Tibial nerve (tissue), 4 donors: ENCODE data around the gene VEGFB. TPM values are rescaled to one million over a fixed set of nuclear protein-coding genes. Genes with fewer than 3 reads are reported as not detected.

Experiments
- DNase-seq, 2 donors: peaks; one replicate each; pipeline ENCODE4 v3.0.0-alpha.2; 2019; ENCODE audit warnings: low spot score in 2 of 2
- H3K27ac ChIP-seq, 4 donors: fragments of 200-600 bp; sonication (generic) in 3 of 4; one replicate each; pipeline ENCODE4 v1.5.1; 2017 to 2019; ENCODE audit warnings: mild to moderate bottlenecking in 1 of 4
- H3K27me3 ChIP-seq, 2 donors: fragments of 200-600 bp; sonication (generic) in 1 of 2; one replicate each; pipeline versions ENCODE4 v1.5.1 to v1.6.0; 2017 to 2019
- H3K36me3 ChIP-seq, 3 donors: fragments of 200-600 bp; sonication (generic); one replicate each; pipeline ENCODE4 v1.5.1; 2018 to 2019
- H3K4me1 ChIP-seq, 4 donors: fragments of 200-600 bp; sonication (generic) in 3 of 4; one replicate each; pipeline ENCODE4 v1.5.1; 2017 to 2019
- H3K4me3 ChIP-seq, 4 donors: fragments of 200-600 bp; sonication (generic) in 3 of 4; one replicate each; pipeline ENCODE4 v1.5.1; 2017 to 2019; ENCODE audit warnings: mild to moderate bottlenecking in 1 of 4, moderate library complexity in 1 of 4
- H3K9me3 ChIP-seq, 4 donors: fragments of 200-600 bp; sonication (generic) in 3 of 4; one replicate each; pipeline ENCODE4 v1.5.1; 2017 to 2019
- CTCF ChIP-seq, 5 experiments: fragments of 200-600 bp in 3 of 5; fragments of 450-650 bp in 2 of 5; sonication (generic) in 3 of 5; IDR thresholded peaks; one replicate each; pipeline ENCODE4 v1.5.1; 2016 to 2019; ENCODE audit warnings: antibody characterized with exemption in 5 of 5, mild to moderate bottlenecking in 3 of 5, moderate library complexity in 2 of 5
- EP300 ChIP-seq, 2 donors: sonication (generic); formaldehyde crosslinking; IDR thresholded peaks; one replicate each; pipeline ENCODE4 v1.6.1; 2017; ENCODE audit warnings: antibody characterized with exemption in 2 of 2, mild to moderate bottlenecking in 1 of 2
- POLR2A ChIP-seq, 2 donors: fragments of 450-650 bp; IDR thresholded peaks; one replicate each; pipeline ENCODE4 v1.6.1; 2017; ENCODE audit warnings: antibody characterized with exemption in 2 of 2, mild to moderate bottlenecking in 2 of 2, moderate library complexity in 2 of 2
- WGBS, 2 donors: methylation state at CpG; one replicate each; pipeline ENCODE4 v1.1.5; 2018; 5-methylcytosine and 5-hydroxymethylcytosine counted together
- total RNA-seq, 4 donors: library from RNA; depleted of rRNA; stranded (reverse); fragments of >200 nt; gene quantifications; one replicate each; pipeline ENCODE4 v1.1.0, GENCODE V29; 2016

VEGFB gene
- total RNA-seq, 4 donors from 2014 or later, result 84.3 to 129 (median 109) TPM

DNA sequence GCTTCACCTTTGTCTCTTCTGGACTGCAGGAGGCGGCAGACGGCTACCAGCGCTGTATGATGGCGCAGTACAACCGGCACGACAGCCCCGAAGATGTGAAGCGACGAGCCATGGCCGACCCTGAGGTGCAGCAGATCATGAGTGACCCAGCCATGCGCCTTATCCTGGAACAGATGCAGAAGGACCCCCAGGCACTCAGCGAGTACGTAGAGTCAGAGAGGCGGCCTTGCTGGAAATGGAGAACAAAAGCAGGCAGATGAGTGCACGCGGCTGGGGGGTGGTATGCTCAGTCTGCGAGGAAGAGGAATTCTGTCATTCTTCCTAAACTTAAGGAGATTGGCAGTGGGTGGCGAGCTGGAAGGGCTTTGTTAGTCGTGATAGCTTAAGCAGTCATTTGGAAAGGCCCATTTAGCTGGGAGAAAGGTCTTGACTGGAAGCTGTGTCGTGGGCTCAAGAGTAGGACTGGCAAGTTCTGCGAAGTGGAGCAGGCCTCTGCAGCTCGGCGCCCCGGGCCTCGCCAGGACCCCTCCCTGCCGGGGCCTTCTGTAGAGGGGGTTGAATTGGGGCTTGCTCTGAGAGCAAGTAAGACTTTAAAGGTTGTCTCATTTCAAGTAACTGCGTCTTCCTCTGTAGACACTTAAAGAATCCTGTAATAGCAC is 30.8 kb upstream of the VEGFB start:
- H3K27me3 ChIP-seq, result no peaks in the 10 kb centered on the region
- no peaks in the 10 kb centered on the region for H3K9me3 ChIP-seq
- TF ChIP-seq CTCF (IDR thresholded peaks at IDR 0.05), result no peak
- TF ChIP-seq POLR2A (IDR thresholded peaks at IDR 0.05), result no peak
- TF ChIP-seq EP300 (IDR thresholded peaks at IDR 0.05), result no peak
- peaks cover 0 to 20% (median 10%) of the 10 kb centered on the region in 4 donors for H3K4me1 ChIP-seq
- DNase-seq, result no peak
- 88 to 90% methylated on average over 27 of the region's 27 CpGs for WGBS, 2 donors
- no peak overlapping the region for H3K4me3 ChIP-seq
- no peak overlapping the region for H3K27ac ChIP-seq
- H3K36me3 ChIP-seq, result peaks cover 3 to 84% (median 24%) of the 10 kb centered on the region in 3 donors

DNA sequence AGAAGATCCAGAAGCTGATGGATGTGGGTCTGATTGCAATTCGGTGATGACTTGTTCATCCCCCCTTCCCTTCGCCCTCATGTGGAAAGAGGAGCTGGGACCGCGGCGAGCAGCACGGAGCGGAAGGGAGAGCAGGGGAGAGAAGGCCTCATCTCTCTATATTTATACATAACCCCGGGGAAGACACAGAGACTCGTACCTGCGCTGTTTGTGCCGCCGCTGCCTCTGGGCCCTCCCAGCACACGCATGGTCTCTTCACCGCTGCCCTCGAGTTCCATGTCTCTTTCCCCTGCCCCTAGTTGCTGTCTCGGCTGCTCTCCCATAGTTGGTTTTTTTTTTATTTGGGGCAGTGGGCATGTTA is 30.3 kb upstream of the VEGFB start:
- H3K27ac ChIP-seq, result no peak overlapping the region
- DNase-seq, result no peak
- no peaks in the 10 kb centered on the region for H3K27me3 ChIP-seq
- no peak overlapping the region for H3K4me3 ChIP-seq
- peaks cover 0 to 84% (median 24%) of the 10 kb centered on the region in 3 donors for H3K36me3 ChIP-seq
- peaks cover 0 to 25% (median 10%) of the 10 kb centered on the region in 4 donors for H3K4me1 ChIP-seq
- no peaks in the 10 kb centered on the region for H3K9me3 ChIP-seq
- TF ChIP-seq EP300 (IDR thresholded peaks at IDR 0.05), result no peak
- TF ChIP-seq CTCF (IDR thresholded peaks at IDR 0.05), result no peak
- no peak for TF ChIP-seq POLR2A (IDR thresholded peaks at IDR 0.05)
- 82 to 83% methylated on average over 15 to 16 of the region's 16 CpGs for whole genome bisulfite sequencing, 2 donors

DNA sequence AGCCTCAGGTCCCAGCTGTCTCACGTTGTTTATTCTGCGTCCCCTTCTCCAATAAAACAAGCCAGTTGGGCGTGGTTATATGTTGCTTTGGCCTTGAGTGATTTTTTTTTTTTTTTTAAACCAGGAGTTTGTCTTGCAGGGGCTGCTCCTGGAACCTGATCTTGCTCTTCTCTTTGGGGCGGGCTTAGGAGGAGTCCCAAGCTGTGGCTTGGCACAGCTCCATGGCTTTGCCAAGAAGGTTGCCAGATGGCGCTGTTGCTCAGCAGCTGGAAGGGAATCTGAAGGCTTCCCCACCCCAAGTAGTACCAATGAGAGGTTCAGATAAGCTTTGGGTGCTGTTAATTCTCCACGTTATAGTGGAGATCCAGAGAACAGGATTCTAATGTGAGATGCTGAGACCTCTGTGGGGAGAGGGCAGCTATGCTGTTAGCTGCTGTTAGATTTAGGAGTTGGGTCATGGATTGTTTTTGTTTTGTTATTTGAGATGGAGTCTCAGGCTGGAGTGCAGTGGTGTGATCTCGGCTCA is 29.9 kb upstream of the VEGFB start:
- Histone ChIP-seq H3K4me3 (no peak overlapping the region), H3K36me3 (peaks cover 0 to 81% (median 23%) of the 10 kb centered on the region in 3 donors), H3K27me3 (no peaks in the 10 kb centered on the region), H3K9me3 (no peaks in the 10 kb centered on the region), H3K27ac (peak overlapping the region in 1 of 4 donors; percentile 5), H3K4me1 (peaks cover 0 to 26% (median 10%) of the 10 kb centered on the region in 4 donors)
- peak; percentile 85 to 92 for DNase-seq
- WGBS, 2 donors, result 31 to 34% methylated on average over 7 of the region's 7 CpGs
- TF ChIP-seq POLR2A (IDR thresholded peaks at IDR 0.05) (no peak), EP300 (IDR thresholded peaks at IDR 0.05) (peak in 1 of 2 donors; percentile 77), CTCF (IDR thresholded peaks at IDR 0.05) (peak; percentile 68 to 82 (median 75))

DNA sequence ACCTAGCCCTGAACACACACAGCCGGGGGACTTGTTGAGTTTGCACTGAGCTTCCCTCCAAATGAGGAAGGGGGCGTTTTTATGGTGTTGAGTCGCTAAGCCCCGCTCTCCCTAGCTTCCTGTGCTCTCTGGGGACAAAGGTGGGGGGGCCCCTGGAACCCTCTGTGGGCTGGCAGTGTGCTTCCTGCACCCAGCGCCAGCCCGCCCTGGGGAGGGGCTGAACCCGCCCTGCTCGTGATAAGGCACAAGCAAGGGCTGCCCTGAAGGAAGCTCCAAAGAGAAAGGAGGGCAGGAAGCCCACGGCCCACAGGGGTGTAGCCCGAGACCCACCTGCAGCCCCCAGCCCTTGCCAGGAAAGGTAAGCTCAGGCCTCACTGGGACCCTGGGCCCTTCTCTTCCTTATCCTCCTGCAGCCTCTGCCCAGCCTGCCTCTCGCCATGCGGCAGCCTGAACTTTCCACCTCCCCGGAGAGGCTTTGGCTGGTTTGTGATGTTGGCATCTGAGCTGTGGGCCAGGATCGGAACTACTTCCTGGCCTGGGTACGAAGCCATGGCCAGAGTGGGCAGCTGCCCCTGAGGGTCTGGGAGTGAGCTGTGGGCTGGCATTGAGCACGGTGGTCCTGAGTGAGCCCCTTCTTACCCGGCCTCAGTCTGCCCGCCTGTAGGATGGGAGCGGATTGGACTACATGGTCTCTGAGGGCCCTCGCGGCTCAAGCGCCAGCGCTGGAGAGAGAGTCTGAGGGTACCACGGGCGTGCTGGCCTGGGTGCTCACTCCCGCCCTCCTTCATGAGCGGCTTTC is 27.7 kb upstream of the VEGFB start, which contains the start of gene FERMT3:
TSS of gene FERMT3 (plus strand) at position 265 of the 799 bp plus-strand sequence. CDS start 644 bp downstream, outside the sequence.
- 62 to 68% methylated on average over 6 to 13 of the region's 27 CpGs for WGBS, 2 donors
- DNase-seq, result peak in 1 of 2 donors; percentile 31
- Histone ChIP-seq H3K36me3 (peaks cover 0 to 71% (median 11%) of the 10 kb centered on the region in 3 donors), H3K4me1 (peaks cover 0 to 26% (median 10%) of the 10 kb centered on the region in 4 donors), H3K27me3 (no peaks in the 10 kb centered on the region), H3K27ac (peak within 1 kb of the TSS; percentile 17 to 85 (median 74)), H3K4me3 (peak within 1 kb of the TSS; percentile 11 to 54 (median 30)), H3K9me3 (no peaks in the 10 kb centered on the region)
- TF ChIP-seq EP300 (IDR thresholded peaks at IDR 0.05) (no peak), CTCF (IDR thresholded peaks at IDR 0.05) (no peak), POLR2A (IDR thresholded peaks at IDR 0.05) (peak in 1 of 2 donors; percentile 26)
